Neutrophil (primary cell): ENCODE results near the gene PCLO.

ENCODE experiments used
- H3K27ac ChIP-seq: fragments of 200-600 bp; sonication (generic); 2 replicates; pipeline ENCODE4 v1.5.1; 2016; ENCODE audit warnings: mild to moderate bottlenecking, moderate library complexity
- H3K27me3 ChIP-seq: fragments of 200-600 bp; sonication (generic); 2 replicates; pipeline ENCODE4 v1.6.0; 2016; ENCODE audit warnings: mild to moderate bottlenecking
- H3K36me3 ChIP-seq: fragments of 200-600 bp; sonication (generic); 2 replicates; pipeline ENCODE4 v1.5.1; 2017
- H3K4me1 ChIP-seq, 2 experiments: fragments of 200-600 bp in 1 of 2; sonication (generic) in 1 of 2; 1 replicate in 1 of 2; 2 replicates in 1 of 2; pipeline versions ENCODE4 v1.5.1 to v1.6.1; 2013 to 2016; ENCODE audit warnings: low read depth in 1 of 2, low read length in 1 of 2, mild to moderate bottlenecking in 1 of 2, moderate library complexity in 1 of 2; ENCODE audit not compliant: control insufficient read depth in 1 of 2, insufficient read depth in 1 of 2
- H3K4me3 ChIP-seq, 2 experiments: fragments of 200-600 bp in 1 of 2; sonication (generic) in 1 of 2; 1 replicate in 1 of 2; 2 replicates in 1 of 2; pipeline ENCODE4 v1.5.1; 2013 to 2016; ENCODE audit warnings: low read depth in 1 of 2, low read length in 1 of 2, mild to moderate bottlenecking in 1 of 2, moderate library complexity in 1 of 2
- H3K9me3 ChIP-seq: fragments of 200-600 bp; sonication (generic); 2 replicates; pipeline ENCODE4 v1.5.1; 2016
- CTCF ChIP-seq: fragments of 200-600 bp; sonication (generic); IDR thresholded peaks from 2 replicates; pipeline ENCODE4 v1.5.1; 2016; ENCODE audit warnings: antibody characterized with exemption

PCLO gene

GRCh38 chr7:82729172-82730030 is 433.3 kb downstream of the PCLO start:
- H3K27ac ChIP-seq, result no peak overlapping the region
- H3K36me3 ChIP-seq, result no peaks in the 10 kb centered on the region
- no peak for TF ChIP-seq CTCF
- H3K27me3 ChIP-seq, result no peaks in the 10 kb centered on the region
- H3K9me3 ChIP-seq, result no peaks in the 10 kb centered on the region
- H3K4me1 ChIP-seq, result no peaks in the 10 kb centered on the region
- no peak overlapping the region for H3K4me3 ChIP-seq

- Histone ChIP-seq H3K36me3 (no peaks in the 10 kb centered on the region), H3K27ac (no peak overlapping the region), H3K4me1 (no peaks in the 10 kb centered on the region), H3K4me3 (no peak overlapping the region), H3K9me3 (no peaks in the 10 kb centered on the region), H3K27me3 (no peaks in the 10 kb centered on the region)
- no peak for TF ChIP-seq CTCF
Measured at GRCh38 chr7:82726038-82726800, 436.5 kb downstream of the PCLO start.

GRCh38 chr7:82723411-82723810 is 439.3 kb downstream of the PCLO start:
- no peak overlapping the region for H3K27ac ChIP-seq
- H3K36me3 ChIP-seq, result no peaks in the 10 kb centered on the region
- H3K9me3 ChIP-seq, result no peaks in the 10 kb centered on the region
- no peaks in the 10 kb centered on the region for H3K4me1 ChIP-seq
- no peak overlapping the region for H3K4me3 ChIP-seq
- no peak for TF ChIP-seq CTCF
- H3K27me3 ChIP-seq, result no peaks in the 10 kb centered on the region

- H3K4me1 ChIP-seq, result no peaks in the 10 kb centered on the region
- H3K27ac ChIP-seq, result no peak overlapping the region
- no peak overlapping the region for H3K4me3 ChIP-seq
- H3K36me3 ChIP-seq, result no peaks in the 10 kb centered on the region
- TF ChIP-seq CTCF, result no peak
- H3K9me3 ChIP-seq, result no peaks in the 10 kb centered on the region
- H3K27me3 ChIP-seq, result no peaks in the 10 kb centered on the region
Measured at GRCh38 chr7:82722946-82723345, 439.7 kb downstream of the PCLO start.

GRCh38 chr7:82715344-82715743 is 447.3 kb downstream of the PCLO start:
- Histone ChIP-seq H3K4me1 (no peaks in the 10 kb centered on the region), H3K27me3 (no peaks in the 10 kb centered on the region), H3K36me3 (no peaks in the 10 kb centered on the region), H3K9me3 (no peaks in the 10 kb centered on the region), H3K27ac (no peak overlapping the region), H3K4me3 (no peak overlapping the region)
- TF ChIP-seq CTCF, result no peak
